Measurements from ENCODE around the gene MYH14.

GRCh38 chr19:50192463-50193211, 10.8 kb upstream of the MYH14 start:
- TF ChIP-seq CTCF (IDR thresholded peaks at IDR 0.05) (no peak), POLR2AphosphoS5 (IDR thresholded peaks at IDR 0.05) (no peak)
